ENCODE measurements around the gene PKDCC.
"Not testable (repeated sequence)": the region's sequence is repeated elsewhere in the genome, so short reads cannot be mapped to it uniquely, and the experiment has no call there.

PKDCC gene

GRCh38 chr2:42060718-42061619 is 13.1 kb downstream of the PKDCC start:
- DNase-seq (ENCODE audit: extremely low spot score, insufficient read length, low read depth) = no peak
- no peak for FAIRE-seq

DNA sequence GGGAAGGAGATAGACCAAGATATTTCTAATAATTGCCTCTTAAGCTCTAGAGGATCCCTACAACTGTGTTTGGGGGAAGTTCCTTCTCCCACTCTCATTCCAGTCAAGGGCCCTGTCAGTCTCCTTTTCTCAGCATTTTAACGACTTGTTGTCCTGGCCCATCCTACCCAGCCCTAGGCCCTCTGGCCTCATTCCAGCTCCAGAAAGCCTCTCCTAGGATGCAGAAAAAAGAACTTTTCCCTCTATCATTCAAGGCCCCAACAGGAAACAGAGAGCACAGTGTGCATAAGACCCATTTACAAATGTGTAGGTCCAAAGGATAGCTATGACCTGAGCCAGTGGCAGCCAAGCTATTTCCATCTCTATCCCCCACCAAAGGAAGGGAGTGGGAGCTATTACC is 14.0 kb downstream of the PKDCC start:
- FAIRE-seq (no peak), DNase-seq (ENCODE audit: extremely low spot score, insufficient read length, low read depth) (no peak)

GRCh38 chr2:42063431-42064171 is 15.8 kb downstream of the PKDCC start:
- DNase-seq (ENCODE audit: extremely low spot score, insufficient read length, low read depth) (no peak), FAIRE-seq (no peak)

DNA sequence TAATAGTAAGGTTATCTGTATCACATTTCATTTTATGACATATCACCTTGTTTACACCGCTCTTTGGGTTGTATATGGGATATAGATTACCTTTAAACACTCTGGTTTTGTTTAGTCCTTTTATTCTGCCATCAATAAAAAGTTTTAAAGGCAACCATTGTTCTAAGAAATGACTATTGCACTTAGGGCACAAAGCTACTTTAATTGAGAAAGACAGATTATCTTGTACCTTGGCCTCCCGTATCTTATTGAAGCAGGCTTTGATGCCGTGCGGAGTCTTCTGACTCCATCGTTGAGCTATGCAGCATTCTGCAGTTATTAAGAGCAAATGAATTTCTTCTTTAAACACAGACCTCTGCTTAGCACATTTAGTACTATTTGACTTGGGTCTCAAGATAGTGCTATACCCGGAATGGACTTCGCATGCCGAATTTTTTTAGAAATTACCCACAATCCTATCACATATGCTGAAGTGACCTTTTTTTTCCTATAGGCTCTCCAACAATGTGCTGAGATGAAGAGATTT is 16.7 kb downstream of the PKDCC start:
- DNase-seq (ENCODE audit: extremely low spot score, insufficient read length, low read depth) (no peak), FAIRE-seq (no peak)

GRCh38 chr2:42065753-42066152 is 17.9 kb downstream of the PKDCC start:
- DNase-seq (ENCODE audit: extremely low spot score, insufficient read length, low read depth); FAIRE-seq: not testable (repeated sequence)

DNA sequence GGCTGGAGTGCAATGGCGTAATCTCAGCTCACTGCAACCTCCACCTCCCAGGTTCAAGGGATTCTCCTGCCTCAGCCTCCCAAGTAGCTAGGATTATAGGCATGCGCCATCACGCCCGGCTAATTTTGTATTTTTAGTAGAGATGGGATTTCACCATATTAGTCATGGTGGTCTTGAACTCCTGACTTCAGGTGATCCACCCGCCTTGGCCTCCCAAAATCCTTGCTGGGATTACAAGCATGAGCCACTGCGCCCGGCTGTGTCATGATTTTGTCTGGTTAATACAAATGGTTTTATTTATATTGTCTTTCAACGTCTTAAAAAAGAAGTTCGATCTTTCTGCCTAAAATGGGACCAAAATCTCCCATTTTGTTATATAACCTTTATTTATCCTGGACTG is 19.2 kb downstream of the PKDCC start:
- DNase-seq (ENCODE audit: extremely low spot score, insufficient read length, low read depth); FAIRE-seq: not testable (repeated sequence)

DNA sequence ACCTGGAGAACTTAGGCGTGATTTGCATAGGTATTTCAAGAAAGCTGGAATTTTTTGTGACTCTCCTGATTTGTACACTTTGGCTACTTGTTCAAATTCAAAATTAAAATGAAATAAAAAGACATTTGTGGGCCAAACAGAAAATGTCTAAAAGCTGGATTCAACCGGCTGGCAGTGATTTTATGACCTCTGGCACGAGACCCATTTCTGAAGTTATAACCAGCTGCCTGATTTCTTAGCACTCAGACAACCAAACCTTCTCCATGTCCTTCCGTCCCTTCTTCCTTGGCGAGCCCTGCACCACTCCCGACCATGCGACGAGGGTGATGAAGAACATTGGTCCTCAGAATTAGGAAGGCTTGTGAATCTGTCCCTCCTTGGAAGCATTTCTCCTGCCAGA is 19.7 kb downstream of the PKDCC start:
- FAIRE-seq (no peak), DNase-seq (ENCODE audit: extremely low spot score, insufficient read length, low read depth) (no peak)

DNA sequence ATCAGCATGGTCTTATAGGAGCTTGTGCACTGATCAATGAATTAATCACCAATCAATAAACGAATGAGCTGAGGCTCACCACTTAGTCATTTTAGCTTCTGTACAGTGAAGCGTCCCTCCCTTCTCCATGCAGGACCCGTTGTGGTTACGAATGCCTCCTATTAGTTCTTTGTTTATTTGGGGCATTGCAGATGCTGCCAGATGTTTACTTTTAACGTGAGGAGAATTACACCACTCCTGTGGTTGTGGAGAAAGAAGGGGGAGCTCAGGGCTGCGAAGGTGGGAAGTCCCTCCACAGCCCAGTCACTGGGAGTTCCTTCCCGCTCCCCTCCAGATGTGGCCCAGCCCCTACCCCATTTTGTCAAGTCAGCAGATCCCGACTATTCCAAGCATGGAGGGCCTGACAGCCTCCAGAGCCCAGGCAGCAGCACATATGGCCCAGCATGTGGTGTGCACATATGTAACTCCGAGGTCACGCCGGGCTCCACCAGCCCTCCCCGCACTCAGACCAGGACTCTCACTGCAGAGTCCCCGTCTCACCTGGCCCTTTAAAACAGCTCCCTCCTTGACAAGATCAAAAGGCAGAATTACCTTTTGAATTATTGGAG is 20.9 kb downstream of the PKDCC start:
- DNase-seq (ENCODE audit: extremely low spot score, insufficient read length, low read depth) (no peak), FAIRE-seq (no peak)

GRCh38 chr2:42069568-42069967 is 21.7 kb downstream of the PKDCC start:
- FAIRE-seq (no peak), DNase-seq (ENCODE audit: extremely low spot score, insufficient read length, low read depth) (no peak)

GRCh38 chr2:42071791-42072190 is 24.0 kb downstream of the PKDCC start:
- FAIRE-seq (no peak), DNase-seq (ENCODE audit: extremely low spot score, insufficient read length, low read depth) (no peak)

GRCh38 chr2:42072349-42073118 is 24.7 kb downstream of the PKDCC start:
- FAIRE-seq = no peak

GRCh38 chr2:42073739-42074503 is 26.1 kb downstream of the PKDCC start:
- DNase-seq (ENCODE audit: extremely low spot score, insufficient read length, low read depth) (no peak), FAIRE-seq (no peak)

More at GRCh38 chr2:42072349-42073118, 24.7 kb downstream of the PKDCC start:
- no peak for DNase-seq (ENCODE audit: extremely low spot score, insufficient read length, low read depth)

DNA sequence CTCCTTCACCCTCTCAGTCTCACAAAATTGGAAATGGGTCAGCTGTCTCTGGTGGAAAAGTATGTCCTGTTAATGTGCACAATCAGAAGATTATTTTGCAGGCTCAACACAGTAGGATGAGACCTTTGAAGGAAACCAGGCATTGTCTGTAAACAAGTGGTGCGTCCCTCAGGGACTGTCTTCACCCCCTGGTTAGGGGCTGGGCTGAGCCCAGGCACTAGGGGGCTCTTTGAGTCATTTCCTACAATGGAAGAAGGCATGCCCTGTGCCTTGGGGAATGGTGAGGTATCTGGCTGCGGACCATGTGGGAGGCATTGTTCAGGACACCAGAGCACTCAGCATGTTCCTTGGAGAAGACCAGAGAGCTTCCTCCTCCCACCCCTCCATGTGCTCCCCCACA is 26.8 kb downstream of the PKDCC start:
- DNase-seq (ENCODE audit: extremely low spot score, insufficient read length, low read depth) (no peak), FAIRE-seq (no peak)

DNA sequence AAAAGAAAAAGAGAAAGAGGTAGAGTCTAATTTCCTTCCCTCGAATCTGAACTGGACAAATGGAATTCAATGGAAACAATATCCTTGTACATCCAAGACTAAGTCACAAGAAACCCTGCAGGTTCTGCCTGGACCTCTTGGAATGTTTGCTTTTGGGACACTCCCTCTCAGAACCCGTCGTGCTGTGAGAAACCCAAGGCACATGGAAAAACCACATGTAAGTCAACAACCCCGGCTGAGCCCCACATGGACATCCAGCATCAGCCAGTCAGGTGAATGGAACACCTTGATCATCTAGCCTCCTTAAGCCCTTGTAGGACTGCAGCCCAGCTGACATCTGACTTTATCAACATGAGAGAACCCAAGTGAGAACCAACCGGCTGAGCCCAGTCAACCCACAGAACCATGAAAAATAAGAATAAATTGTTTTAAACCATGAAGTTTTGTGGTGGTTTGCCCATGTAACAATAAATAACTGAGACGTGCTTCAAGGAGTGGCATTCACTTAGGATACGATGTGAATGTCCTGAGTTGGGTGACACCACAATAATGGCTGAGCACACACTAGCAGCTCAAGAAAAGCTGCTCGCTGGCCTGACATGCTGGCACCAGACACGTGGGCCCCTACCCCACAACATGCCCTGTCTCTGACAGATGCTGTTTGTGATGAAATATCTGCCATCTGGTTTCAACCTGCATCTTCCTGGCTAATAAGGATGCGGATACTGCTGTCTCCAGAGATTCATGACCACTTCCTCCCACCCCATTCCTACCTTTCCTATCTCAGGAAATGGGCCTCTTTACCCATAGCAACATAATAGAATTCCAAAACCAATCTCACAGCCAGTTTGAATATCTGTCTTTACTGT is 28.8 kb downstream of the PKDCC start:
- DNase-seq (ENCODE audit: extremely low spot score, insufficient read length, low read depth) (no peak), FAIRE-seq (no peak)

- DNase-seq (ENCODE audit: extremely low spot score, insufficient read length, low read depth) (no peak), FAIRE-seq (no peak)
Observed at GRCh38 chr2:42077343-42077742, 29.5 kb downstream of the PKDCC start.

DNA sequence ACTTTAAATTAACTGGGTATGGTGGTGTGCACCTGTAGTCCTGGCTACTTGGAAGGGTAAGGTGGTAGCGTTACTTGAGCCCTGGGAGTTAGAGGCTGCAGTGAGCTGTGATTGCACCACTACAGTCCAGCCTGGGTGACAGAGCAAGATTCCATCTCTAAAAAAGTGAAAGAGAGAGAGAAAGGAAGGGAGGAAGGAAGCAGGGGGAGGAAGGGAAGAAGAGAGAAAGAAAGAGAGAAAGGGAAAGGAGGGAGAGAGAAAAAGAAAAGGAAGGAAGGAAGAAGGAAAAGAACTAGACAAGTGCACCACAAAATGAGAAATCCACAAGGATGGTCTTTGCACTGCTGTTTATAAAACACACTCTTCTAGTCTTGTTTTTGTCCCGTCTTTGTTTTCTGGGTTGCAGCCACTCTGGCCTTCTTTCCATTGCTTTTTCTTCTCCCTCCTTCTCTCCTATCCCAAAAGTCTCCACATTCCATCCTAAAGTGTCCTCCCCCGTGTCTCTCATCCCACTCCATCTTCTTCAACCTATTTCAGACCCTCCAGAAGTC is 32.0 kb downstream of the PKDCC start:
- DNase-seq (ENCODE audit: extremely low spot score, insufficient read length, low read depth) (no peak), FAIRE-seq (no peak)

- FAIRE-seq; DNase-seq (ENCODE audit: extremely low spot score, insufficient read length, low read depth): not testable (repeated sequence)
Observed at GRCh38 chr2:42081151-42081550, 33.3 kb downstream of the PKDCC start.

- DNase-seq (ENCODE audit: extremely low spot score, insufficient read length, low read depth) = no peak
- no peak for FAIRE-seq
Observed at GRCh38 chr2:42082016-42082415, 34.2 kb downstream of the PKDCC start.

All from GM18507 (cell line).